ENCODE data around the gene ST3GAL3.

Gene ST3GAL3, protein sequence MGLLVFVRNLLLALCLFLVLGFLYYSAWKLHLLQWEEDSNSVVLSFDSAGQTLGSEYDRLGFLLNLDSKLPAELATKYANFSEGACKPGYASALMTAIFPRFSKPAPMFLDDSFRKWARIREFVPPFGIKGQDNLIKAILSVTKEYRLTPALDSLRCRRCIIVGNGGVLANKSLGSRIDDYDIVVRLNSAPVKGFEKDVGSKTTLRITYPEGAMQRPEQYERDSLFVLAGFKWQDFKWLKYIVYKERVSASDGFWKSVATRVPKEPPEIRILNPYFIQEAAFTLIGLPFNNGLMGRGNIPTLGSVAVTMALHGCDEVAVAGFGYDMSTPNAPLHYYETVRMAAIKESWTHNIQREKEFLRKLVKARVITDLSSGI

DNA sequence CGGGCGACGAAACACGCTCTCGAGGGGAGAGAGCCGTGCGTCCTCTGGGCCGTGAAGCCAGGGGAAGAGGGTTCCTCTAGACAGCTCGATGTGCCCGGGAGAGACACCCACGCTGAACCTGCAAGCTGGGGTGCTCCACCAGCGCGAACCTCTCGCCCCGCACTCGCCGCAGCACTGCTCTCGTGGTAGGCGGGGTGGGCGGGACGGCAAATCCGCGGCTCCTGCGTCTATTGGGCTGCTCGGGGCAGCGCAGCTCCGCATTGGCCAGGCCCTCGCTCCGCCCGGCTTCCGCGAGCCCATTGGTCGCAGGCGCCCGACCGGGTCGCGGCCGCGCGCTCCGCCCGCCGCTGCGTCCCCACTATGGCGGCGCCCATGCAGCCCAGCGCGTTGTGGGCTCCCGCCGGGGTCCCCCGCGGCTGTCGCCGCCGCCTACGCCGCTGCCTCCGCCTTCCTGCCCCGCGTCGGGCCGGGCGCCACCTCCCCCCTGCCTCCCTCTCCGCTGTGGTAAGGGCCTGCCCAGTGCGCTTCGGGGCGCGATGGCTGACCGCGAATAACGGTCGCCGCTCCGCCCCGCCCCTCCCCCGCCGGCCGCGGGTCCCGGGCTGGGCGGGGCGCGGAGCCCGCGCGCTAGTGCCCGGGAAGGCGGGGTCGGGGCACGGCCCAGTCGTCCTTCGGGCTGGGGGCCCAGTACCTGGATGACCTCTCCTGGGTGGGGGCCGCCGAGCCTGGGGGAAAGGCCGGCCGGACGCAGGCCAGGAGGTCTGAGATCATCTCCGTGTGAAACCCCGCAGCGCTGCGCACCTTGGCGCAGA lies at the start of gene ST3GAL3:
Gene ST3GAL3, plus strand, starts transcription at position 347 of the 812 bp plus-strand sequence. CDS start 28,727 bp downstream, outside the sequence.
- peak; percentile 96 for DNase-seq (ENCODE audit: low spot score)

DNA sequence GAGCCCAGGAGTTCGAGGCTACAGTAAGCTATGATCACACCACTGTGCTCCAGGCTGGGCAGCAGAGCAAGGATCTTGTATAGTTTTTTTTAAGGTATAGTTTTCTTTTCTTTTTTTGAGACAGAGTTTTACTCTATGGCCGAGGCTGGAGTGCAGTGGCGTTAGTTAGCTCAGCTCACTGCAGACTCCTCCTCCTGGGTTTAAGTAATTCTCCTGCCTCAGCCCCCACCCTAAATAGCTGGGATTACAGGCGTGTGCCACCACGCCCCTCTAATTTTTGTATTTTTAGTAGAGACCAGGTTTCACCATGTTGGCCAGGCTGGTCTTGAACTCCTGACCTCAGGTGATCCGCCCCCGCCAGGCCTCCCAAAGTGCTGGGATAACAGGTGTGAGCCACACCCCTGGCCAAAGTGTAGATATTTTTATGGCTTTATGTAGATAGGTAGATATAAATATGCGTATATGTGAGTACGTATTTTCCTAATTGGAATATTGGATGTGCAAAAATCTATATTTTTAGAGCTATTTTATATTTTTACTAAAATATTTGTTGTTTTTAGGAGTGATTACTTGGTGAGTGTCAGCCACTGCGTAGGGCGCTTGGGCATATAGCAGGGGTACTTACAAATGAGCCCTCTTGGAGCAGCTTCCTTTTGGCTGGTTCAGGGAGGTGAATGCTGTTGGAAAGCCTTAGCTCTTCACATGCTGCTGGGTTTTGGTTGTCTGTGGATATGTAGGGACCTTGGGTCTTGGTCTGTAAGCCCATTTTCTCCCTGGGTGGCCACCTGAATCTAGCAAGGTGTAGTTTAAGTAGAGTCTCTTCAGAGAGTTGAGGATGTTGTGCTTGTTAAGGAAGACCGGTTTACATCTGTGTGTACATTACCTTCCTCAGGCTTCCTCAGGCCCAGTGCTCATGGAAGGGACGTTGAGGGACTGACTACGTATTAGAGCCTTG lies 47.8 kb upstream of the ST3GAL3 start:
- no peak for DNase-seq (ENCODE audit: low spot score)

DNA sequence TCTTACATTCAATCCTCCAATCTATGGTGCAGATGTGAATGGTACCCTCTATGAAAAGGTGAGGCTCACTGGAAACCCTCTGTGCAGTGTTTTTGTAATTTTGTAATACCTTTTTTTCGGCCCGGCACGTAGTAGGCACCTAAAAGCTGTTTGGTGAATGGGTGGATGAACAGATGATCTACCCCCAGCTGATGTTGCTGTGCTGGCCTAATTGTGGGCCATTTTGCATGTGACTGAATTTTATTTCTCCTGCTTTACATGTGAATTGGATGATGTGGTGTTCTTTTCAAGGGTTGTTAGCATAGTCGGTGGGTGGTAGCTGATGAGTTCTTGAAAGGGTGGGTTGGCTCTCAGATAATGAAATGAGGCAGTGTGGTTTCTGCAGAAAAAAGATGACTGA lies 47.0 kb upstream of the ST3GAL3 start:
- no peak for DNase-seq (ENCODE audit: low spot score)

DNA sequence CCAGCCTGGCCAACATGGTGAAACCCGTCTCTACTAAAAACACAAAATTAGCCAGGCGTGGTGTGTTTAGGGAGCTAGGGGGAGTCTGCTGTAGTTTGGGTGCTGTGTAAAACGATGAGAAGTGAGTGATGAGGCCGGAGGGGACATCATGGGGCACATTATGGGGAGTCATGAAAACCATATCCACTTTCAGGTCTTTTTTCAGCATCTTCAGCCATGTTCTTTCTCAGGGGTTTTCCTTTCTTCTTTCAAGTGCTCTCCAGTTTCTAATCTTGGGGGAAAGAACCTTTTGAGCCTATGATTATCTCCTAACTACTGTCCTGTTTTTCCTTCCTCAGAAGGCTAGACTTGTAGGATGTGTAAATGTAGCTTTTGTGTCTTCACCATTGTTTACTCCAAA lies 43.0 kb upstream of the ST3GAL3 start:
- DNase-seq (ENCODE audit: low spot score) = no peak

DNA sequence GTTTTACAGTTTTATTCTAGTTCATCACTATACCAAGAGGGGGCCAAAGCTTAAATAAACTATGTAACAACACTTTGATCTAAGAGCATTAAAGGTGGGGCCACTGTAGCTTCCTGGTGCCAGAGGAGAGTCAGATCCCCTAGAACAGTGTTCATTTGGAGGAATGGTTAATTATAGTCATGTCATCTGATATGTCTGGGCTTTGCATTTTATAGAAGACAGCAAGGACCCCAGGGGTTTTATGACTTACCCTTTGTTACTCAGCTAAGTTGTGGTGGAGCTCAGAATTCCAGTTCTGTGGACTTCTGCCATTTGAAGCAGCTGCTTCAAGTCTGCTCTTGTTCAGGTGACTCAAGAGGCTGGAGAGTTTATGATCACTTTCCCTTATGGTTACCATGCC lies 40.7 kb upstream of the ST3GAL3 start:
- DNase-seq (ENCODE audit: low spot score) = no peak

DNA sequence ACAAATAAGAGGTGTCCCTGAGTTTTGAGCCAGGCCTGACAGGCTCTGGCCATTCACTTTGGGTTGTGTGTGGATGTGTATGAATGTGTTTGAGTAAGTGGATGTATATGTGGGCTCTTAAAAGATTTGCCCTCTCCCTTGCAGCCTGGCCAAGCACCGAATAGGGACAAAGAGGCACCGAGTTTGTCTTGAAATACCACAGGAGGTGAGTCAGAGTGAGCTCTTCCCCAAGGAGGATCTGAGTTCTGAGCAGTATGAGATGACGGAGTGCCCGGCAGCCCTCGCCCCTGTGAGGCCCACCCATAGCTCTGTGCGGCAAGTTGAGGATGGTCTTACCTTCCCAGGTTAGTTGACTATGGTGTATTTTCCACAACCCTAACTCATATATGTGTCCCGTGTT lies 38.4 kb upstream of the ST3GAL3 start:
- no peak for DNase-seq (ENCODE audit: low spot score)

DNA sequence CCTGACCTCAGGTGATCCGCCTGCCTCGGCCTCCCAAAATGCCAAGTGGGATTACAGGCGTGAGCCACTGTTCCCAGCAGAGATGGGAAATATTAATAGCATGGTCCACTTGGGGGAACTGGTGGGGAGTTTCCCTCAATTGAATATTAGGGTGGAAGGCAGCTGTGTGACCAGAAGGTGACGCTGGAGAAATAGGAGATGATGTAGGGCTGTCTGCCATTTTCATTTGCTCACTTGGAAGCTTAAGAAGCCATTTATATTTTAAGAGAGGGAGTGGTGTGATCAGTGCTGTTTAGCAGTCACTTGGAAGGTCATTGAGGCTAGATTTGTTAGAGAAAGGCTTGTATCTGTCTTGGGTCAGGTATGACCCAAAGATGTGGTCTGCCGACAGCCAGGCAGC lies 37.5 kb upstream of the ST3GAL3 start:
- no peak for DNase-seq (ENCODE audit: low spot score)

DNA sequence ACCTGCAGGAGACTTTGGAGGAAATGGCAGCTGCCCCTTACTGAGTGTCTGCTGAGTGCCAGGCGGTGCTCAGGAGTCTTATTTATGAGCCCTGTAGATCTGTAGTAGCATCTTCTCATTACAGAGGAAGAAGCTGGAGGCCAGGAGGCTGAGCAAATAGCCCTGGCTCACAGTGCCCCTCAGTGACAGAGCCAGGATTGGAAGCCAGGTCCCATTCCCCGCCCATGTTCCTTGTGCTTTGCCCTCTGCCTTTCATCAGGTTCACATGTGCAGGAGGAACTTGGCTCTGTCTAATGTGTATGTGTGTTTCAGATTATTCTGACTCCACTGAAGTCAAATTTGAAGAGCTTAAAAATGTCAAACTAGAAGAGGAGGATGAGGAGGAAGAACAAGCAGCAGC lies 36.1 kb upstream of the ST3GAL3 start:
- DNase-seq (ENCODE audit: low spot score) = no peak

DNA sequence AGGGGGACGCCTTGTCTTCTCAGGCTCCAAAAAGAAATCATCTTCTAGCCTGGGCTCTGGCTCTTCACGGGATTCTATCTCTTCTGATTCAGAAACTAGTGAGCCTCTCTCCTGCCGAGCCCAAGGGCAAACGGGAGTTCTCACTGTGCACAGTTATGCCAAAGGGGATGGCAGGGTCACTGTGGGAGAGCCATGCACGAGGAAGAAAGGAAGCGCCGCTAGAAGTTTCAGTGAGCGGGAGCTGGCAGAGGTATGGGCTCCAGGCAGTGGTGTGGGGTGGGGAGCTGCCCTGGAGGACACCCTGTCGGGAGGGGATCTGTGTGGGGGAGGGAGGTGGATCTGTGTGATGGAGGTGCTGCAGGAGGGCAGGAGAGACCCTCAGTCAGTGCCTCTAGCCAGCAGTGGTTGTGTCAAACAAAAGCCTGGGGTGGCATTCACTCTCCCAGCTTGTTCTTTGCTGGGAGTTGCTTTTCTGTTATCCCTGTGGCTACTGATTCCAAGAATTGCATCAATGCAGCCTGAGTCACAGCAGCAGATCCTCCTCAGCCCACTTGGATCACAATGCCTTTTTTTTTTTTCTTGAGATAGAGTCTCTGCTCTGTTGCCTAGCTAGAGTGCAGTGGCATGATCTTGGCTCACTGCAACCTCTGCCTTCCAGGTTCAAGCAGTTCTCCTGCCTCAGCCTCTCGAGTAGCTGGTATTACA lies 35.6 kb upstream of the ST3GAL3 start:
- DNase-seq (ENCODE audit: low spot score) = peak; percentile 74

DNA sequence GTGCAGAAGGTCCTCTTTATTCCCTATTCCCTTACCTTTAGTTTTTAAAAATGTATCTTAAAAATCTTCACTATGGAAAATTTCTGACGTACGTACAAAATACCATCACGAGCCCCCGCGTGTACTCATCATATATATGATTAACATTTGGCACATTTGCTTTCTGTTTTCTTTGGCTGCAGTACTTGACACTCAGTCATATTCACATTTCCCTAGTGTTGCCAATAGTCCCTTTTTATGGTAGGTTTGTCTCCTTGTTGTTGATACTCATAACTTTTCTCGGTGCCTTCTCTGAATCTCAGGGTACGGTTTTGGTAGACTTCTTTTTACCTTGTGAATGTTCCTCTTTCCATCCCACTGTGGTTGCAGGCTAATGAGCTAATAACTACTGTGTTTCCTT lies 34.1 kb upstream of the ST3GAL3 start:
- DNase-seq (ENCODE audit: low spot score) = no peak

DNA sequence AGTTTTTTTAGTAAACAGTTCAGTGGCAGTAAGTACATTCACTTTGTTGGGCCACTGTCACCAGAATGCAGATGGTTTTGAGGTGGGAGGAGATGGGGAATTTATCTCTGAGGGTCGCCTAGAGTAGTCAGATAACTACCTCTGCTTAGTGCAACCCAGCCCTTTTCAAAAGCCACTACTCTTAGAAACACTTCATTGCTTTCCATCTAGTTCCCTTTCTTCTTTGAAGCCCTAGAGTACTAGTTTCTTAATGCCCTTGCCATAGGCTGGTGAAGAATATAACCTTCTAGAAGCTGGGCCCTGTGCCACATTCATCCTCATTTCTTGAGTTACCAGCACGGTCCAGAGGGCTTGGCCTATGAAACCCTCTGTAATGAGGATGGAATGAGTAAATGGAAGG lies 28.4 kb upstream of the ST3GAL3 start:
- DNase-seq (ENCODE audit: low spot score) = no peak

DNA sequence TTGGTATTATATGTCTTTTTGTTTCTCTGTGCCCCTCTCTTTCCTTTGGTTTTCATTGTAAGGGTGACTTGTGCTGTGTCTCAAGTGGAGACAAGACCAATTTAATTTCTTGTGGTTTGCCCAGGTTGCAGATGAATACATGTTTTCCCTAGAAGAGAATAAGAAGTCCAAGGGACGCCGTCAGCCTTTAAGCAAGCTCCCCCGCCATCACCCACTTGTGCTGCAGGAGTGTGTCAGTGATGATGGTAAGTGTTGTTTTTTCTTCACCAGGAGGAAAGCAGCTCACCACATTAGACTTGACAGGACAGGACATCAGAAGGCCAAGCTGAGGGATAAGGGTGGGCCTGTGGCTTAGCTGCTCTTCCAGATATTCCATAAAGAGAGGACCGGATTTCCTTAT lies 23.8 kb upstream of the ST3GAL3 start:
- DNase-seq (ENCODE audit: low spot score) = no peak

DNA sequence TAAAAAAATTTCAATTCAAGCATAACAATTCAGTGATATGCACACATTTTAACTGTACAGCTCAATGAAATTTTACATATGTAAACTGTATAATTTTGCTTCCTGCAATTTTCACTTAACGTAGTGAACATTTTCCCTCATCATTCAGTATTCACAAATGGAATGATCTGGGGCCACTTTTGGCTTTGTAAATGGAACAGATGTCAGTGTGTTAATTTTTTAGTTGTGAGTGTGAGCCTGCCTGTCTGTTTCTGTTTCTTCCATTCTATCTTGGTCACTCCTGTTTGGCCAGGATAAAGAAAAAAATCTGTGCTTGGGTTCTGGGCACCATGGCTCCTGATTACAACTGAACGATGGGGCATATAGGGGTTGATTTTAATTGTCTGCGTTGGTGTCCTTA lies 20.5 kb upstream of the ST3GAL3 start:
- DNase-seq (ENCODE audit: low spot score) = no peak

DNA sequence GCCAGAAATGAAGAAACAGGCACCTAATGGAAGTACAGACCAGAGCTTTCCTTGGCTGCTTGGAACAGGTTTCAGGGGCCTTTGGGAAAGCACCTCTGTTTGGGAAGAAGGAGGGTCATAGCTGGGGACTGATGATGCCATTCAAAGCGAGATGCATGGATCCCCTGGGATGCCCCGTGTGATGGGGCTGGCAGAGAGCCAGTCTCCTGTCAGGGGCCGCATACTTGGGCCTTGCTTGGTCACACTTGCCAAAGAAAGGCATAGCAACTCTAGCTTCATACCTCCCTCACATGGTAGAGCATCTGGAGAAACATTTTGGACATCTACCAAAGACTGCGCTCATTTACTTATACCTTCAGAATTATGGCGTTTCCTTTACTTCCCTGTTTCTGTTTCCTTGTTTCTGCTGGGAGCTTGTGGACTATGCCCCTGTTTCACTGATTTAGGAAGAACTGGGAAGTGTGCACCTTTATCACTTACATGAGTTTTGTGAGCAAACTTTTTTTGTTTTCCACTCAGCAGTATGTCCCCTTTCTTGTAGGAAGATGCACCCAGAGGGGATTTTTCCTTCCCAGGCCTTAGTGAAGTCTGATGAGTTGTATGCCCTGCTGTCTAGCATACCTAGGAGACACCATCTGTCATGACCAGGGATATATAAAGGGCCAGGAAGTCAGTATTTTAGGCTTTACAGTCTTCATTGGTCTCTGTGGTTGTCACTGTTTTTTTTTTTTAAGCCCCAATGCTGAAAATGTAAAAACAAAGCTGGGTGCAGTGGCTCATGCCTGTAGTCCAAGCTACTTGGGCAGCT lies 19.8 kb upstream of the ST3GAL3 start:
- DNase-seq (ENCODE audit: low spot score) = no peak

DNA sequence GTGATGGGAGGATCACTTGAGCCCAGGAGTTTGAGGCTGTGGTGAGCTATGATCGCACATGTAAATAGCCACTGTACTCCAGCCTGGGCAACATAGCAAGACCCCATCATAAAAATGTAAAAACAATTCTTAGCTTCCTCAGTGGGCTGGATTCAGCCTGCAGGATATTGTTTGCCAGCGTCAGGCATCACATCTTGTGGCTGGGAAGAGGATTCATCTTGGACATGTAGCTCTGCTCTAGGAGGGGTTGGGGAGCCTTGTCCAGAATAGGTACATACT lies 19.3 kb upstream of the ST3GAL3 start:
- no peak for DNase-seq (ENCODE audit: low spot score)

DNA sequence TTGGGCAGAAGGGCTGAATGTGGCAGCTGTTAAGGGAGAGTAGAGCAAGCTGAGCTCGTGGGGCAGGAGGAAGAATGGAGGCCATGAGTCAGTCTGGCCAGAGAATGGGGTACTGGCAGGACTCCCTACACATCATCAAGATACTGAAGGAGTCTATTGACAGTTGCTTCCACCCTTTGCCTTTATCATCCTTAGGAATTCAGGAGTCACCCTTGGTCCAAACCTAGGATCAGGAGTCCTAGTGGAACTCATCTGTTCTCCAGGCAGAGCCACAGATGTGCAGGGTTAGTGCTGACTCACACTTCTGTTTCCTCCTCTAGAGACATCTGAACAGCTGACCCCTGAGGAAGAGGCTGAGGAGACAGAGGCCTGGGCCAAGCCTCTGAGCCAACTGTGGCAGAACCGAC lies 18.7 kb upstream of the ST3GAL3 start:
- peak; percentile 72 for DNase-seq (ENCODE audit: low spot score)

DNA sequence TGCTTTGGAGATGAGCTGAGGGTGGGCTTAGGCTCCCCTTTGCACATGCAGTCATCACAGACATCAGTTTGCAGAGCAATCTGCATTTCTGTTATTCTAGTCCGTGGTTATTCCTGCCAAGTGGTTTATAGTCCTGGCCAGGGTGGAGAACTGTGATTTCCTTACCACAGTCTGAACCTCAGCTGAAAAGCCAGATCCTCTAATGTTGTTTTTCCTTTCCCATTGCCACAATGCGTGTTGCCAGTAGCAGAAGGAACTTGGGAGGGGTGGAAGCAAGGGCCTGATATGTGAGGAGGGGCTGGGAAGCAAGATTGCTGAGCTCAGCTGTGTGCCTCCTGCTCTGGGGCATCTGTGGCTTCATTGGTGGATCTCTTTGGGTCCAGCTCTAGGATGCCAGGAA lies 18.0 kb upstream of the ST3GAL3 start:
- no peak for DNase-seq (ENCODE audit: low spot score)

DNA sequence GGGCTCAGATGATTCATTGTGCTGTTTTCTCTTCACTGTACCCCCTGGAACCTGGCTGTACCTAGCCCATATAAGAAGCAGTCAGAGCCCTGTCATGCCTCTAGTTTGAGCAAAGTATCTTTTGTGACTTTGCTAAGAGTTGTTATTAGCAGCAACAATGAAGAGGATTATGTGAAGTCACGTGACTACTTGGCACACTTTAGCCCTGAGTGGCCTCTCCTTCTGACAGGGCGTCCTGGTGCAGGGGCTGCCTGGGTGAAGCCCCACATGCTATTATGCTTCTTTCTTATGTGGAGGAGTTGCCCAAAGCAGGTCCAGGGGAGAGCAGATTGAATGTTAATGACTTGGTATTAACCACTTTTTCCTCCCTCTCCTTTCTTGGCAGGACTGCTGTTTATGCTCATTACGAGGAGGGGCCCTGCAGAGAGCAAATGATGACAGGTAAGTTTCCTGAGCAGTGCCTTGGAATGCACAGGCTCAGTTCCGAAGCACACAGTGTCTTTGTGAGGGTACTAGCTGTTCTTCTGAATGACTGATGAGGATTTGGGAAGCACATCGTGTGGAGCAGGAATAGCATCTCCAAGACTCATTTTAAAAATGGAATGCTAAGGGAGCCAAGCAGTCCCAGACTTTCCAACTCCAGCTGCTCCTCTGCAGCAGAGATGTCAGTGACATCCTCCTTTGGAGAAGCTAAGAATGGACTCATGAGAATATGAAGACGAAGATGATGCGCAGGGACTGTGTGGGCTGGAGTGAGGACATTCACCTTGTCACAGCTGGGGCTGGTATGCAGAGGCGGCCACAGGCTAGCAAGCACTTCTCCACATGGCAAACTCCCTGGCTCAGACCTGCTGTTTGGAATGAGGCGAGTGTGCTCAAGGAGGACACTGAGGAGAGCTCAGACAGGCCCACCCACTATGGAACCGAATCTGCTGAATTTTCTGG lies 15.2 kb upstream of the ST3GAL3 start:
- no peak for DNase-seq (ENCODE audit: low spot score)

DNA sequence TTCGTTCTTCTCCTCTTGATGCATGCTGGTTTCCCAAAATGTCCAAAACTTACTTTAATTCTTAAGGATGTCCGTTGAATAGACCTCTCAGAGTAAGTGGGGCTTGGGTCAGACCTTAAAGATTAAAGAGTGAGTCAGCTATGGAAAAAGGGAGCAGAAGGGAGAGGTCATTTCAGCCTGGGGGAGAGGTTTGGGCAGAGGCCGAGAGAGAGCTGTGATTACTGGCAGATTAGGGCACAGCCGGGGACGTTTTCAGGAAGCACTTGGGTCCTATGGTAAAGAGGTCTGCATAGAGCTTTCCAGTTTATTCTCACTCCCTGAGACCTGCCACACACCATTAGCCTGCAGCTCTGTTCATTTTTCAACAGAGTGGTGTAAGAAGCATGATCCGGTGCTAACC lies 14.0 kb upstream of the ST3GAL3 start:
- DNase-seq (ENCODE audit: low spot score) = no peak

DNA sequence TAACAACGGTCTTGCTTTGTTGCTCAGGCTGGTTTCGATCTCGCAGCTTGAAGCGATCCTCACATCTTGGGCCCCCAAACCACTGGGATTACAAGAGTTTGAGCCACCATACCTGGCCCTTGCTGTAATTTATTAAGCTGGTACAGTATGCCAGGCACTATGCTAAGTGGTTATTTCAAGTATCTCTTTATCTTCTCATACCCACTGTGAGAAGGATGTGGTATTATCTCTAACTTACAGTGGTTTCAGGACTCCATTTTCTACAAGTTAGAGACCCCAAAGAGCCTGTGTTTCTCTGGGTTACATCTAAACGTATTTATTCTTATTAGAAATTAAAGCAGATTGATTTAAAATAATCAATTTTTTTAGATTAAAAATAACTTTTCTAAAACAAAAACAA lies 8.1 kb upstream of the ST3GAL3 start:
- DNase-seq (ENCODE audit: low spot score) = no peak
